Endothelial cell of umbilical vein (primary cell): ENCODE data around the gene DACT2. TPM values are rescaled to one million over a fixed set of nuclear protein-coding genes. Genes with fewer than 3 reads are reported as not detected.

Experiments
- BruUV-seq: library from RNA; stranded (reverse); fragments of 400-500 nt; replicated peaks from 2 replicates; lab custom pipeline; 2021; lab: Mats Ljungman, UMichigan
- CTCF ChIA-PET: fragments of 300-600, 350-600 bp; sonication (Branson Sonifier 250); formaldehyde crosslinking; loops from one replicate; lab custom pipeline; 2021; ENCODE audit warnings: antibody characterized with exemption, inconsistent platforms; lab: Charles Lee
- POLR2A ChIA-PET: fragments of 300-600, 350-600 bp; sonication (Branson Sonifier 250); formaldehyde crosslinking; loops from one replicate; lab custom pipeline; 2021; ENCODE audit warnings: antibody characterized with exemption, inconsistent platforms; lab: Charles Lee
- DNase-seq: peaks from one replicate; pipeline ENCODE4 v3.0.0-alpha.2; 2011; ENCODE audit warnings: low read depth, low spot score
- FAIRE-seq: peaks from 2 replicates; lab custom pipeline; 2011; peaks lifted over from hg19 to GRCh38; lab: Jason Lieb, UNC
- H2AFZ ChIP-seq: 2 replicates; pipeline ENCODE4 v1.6.0; 2012; ENCODE audit warnings: low read depth, low read length, control low read depth, inconsistent platforms
- H3K27ac ChIP-seq: 2 replicates; pipeline ENCODE4 v1.5.1; 2011; ENCODE audit warnings: low read depth, mild to moderate bottlenecking, control low read depth, low read length, moderate library complexity; ENCODE audit not compliant: insufficient read depth
- H3K27me3 ChIP-seq, 2 experiments: 2 replicates each; pipeline versions ENCODE4 v1.6.0 to v1.6.1; 2011; ENCODE audit warnings: low read length in 2 of 2, mixed read lengths in 1 of 2; ENCODE audit not compliant: control insufficient read depth in 2 of 2, insufficient read depth in 2 of 2
- H3K36me3 ChIP-seq, 2 experiments: 2 replicates in 1 of 2; 3 replicates in 1 of 2; pipeline ENCODE4 v1.5.1; 2011; ENCODE audit warnings: low read length in 2 of 2, mild to moderate bottlenecking in 1 of 2, moderate library complexity in 1 of 2; ENCODE audit not compliant: control insufficient read depth in 2 of 2, insufficient read depth in 2 of 2; ENCODE audit errors: extremely low read depth in 1 of 2
- H3K4me1 ChIP-seq: 3 replicates; pipeline ENCODE4 v1.5.1; 2011; ENCODE audit warnings: mild to moderate bottlenecking, low read length; ENCODE audit not compliant: control insufficient read depth, insufficient read depth; ENCODE audit errors: extremely low read depth
- H3K4me2 ChIP-seq: 2 replicates; pipeline ENCODE4 v1.6.1; 2011; ENCODE audit warnings: low read length, control low read depth, mixed read lengths; ENCODE audit not compliant: insufficient read depth
- H3K4me3 ChIP-seq, 3 experiments: fragments of 200-600 bp in 1 of 3; sonication (generic), shearing (Covaris generic) in 1 of 3; replicated peaks in 1 of 3; 2 replicates each; pipeline ENCODE4 v1.5.1; 2011 to 2016; ENCODE audit warnings: control low read depth in 3 of 3, low read length in 3 of 3, mild to moderate bottlenecking in 2 of 3, inconsistent platforms in 1 of 3, low read depth in 1 of 3, moderate library complexity in 1 of 3; ENCODE audit not compliant: insufficient read depth in 1 of 3
- H3K79me2 ChIP-seq: 2 replicates; pipeline ENCODE4 v1.6.0; 2012; ENCODE audit warnings: low read length, inconsistent platforms; ENCODE audit not compliant: control insufficient read depth, insufficient read depth
- H3K9ac ChIP-seq: replicated peaks from 2 replicates; pipeline ENCODE3; 2011; ENCODE audit warnings: low read length, control low read depth; ENCODE audit not compliant: insufficient read depth; ENCODE audit errors: extremely low read depth
- H3K9me1 ChIP-seq: replicated peaks from 3 replicates; pipeline ENCODE4 v1.6.0; 2011; ENCODE audit warnings: mild to moderate bottlenecking, low read length; ENCODE audit not compliant: control insufficient read depth, insufficient read depth; ENCODE audit errors: extremely low read depth
- H3K9me3 ChIP-seq: replicated peaks from 2 replicates; pipeline ENCODE4 v1.5.1; 2012; ENCODE audit warnings: low read length, inconsistent platforms; ENCODE audit not compliant: control insufficient read depth, insufficient read depth
- H4K20me1 ChIP-seq: replicated peaks from 2 replicates; pipeline ENCODE3; 2011; ENCODE audit warnings: mild to moderate bottlenecking, low read length; ENCODE audit not compliant: control insufficient read depth, insufficient read depth; ENCODE audit errors: extremely low read depth
- FOS ChIP-seq: IDR thresholded peaks from 2 replicates; pipeline ENCODE4 v1.6.1; 2011; ENCODE audit warnings: mild to moderate bottlenecking, low read length, moderate library complexity, borderline replicate concordance; ENCODE audit not compliant: insufficient read depth
- GATA2 ChIP-seq: IDR thresholded peaks from 2 replicates; pipeline ENCODE4 v1.7.0; 2011; ENCODE audit warnings: low read depth, mild to moderate bottlenecking, moderate library complexity, mixed read lengths, low read length; ENCODE audit not compliant: insufficient read length, insufficient read depth
- JUN ChIP-seq: IDR thresholded peaks from 2 replicates; pipeline ENCODE4 v1.6.1; 2011; ENCODE audit warnings: borderline replicate concordance, low read depth; ENCODE audit not compliant: insufficient read length, insufficient read depth
- MAX ChIP-seq: IDR thresholded peaks from 2 replicates; pipeline ENCODE4 v1.6.1; 2011; ENCODE audit not compliant: insufficient read depth, insufficient read length
- MYC ChIP-seq: IDR thresholded peaks from one replicate; pipeline ENCODE4 v1.6.1; 2011; ENCODE audit warnings: mild to moderate bottlenecking, low read depth, low read length
- dilution Hi-C: fragments of 300-500 bp; cut with MboI; formaldehyde crosslinking; loops from one replicate; pipeline ENCODE4 v1.15.0; 2019; ENCODE audit warnings: low sequenced_read_pairs; ENCODE audit not compliant: extremely low pct_ligation_motif_present
- intact Hi-C: fragments of 100-400 bp; cut with micrococcal nuclease; formaldehyde crosslinking; loops from one replicate; pipeline ENCODE4 v1.10.0; 2022
- polyA plus RNA-seq, 4 experiments: library from polyadenylated mRNA; depleted of rRNA in 3 of 4; stranded (reverse) in 3 of 4; unstranded in 1 of 4; fragments of >200 nt; gene quantifications; 2 replicates each; pipeline versions ENCODE4 v1.2.1 to v1.2.3, GENCODE V29; 2011 to 2012; ENCODE audit warnings: missing spikeins in 1 of 4
- total RNA-seq: library from RNA; stranded (reverse); gene quantifications from 2 replicates; pipeline ENCODE4 v1.2.3, GENCODE V29; 2021
- TF ChIP-seq, protein P1 (sequence below), 2 donors: IDR thresholded peaks; 1 replicate in 1 of 2; 2 replicates in 1 of 2; pipeline ENCODE4 v1.5.1; 2011; ENCODE audit warnings: low read length in 2 of 2, mild to moderate bottlenecking in 2 of 2, moderate library complexity in 2 of 2, control low read depth in 1 of 2, inconsistent platforms in 1 of 2, low read depth in 1 of 2; ENCODE audit not compliant: insufficient read depth in 1 of 2; ENCODE audit errors: extremely low read depth in 1 of 2

DACT2 gene
- total and polyA plus RNA-seq, 2 donors (not counting 3 experiments of a cell fraction or from before 2014, with no cell fraction given) = not detected

DNA sequence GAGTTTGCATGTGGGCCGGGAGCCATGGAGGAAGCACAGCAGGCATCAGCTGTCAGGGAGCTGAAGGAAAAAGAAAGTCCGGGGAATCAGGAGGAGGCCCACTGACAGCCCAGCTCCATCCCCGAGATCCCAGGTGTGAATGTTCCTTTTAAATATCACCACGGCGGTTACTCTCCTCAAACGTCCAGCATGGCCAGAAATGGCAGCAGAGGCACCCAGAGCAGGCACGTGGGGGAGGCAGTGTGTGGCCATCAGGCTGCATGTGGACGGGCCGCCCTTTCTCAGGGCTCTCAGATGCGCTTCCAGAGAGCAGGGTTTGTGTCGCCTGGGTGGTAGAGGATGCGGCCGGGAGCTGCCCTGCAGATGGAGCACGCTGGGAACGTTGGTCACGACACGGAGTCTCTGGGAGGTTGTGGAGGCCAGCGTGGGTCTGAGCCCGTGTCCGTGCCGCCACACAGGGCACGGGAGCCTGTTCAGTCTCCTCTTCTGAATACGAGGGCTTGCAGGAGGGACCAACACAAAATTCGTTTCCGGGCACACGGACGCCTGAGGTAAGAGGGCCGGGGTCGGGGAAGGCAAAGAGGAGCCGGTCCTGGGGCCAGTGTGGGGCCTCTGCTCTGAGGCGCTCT lies 45.3 kb upstream of the DACT2 start:
- TF ChIP-seq MYC (no peak), MAX (no peak), GATA2 (no peak), JUN (no peak), FOS (no peak)
- TF ChIP-seq, protein P1, sequence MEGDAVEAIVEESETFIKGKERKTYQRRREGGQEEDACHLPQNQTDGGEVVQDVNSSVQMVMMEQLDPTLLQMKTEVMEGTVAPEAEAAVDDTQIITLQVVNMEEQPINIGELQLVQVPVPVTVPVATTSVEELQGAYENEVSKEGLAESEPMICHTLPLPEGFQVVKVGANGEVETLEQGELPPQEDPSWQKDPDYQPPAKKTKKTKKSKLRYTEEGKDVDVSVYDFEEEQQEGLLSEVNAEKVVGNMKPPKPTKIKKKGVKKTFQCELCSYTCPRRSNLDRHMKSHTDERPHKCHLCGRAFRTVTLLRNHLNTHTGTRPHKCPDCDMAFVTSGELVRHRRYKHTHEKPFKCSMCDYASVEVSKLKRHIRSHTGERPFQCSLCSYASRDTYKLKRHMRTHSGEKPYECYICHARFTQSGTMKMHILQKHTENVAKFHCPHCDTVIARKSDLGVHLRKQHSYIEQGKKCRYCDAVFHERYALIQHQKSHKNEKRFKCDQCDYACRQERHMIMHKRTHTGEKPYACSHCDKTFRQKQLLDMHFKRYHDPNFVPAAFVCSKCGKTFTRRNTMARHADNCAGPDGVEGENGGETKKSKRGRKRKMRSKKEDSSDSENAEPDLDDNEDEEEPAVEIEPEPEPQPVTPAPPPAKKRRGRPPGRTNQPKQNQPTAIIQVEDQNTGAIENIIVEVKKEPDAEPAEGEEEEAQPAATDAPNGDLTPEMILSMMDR (IDR thresholded peaks at IDR 0.05; ENCODE audit: extremely low read depth in 1 of 2, insufficient read depth in 1 of 2, low read depth in 1 of 2, low read length in 2 of 2) = no peak
- Histone ChIP-seq H3K9me1 (no peaks in the 10 kb centered on the region), H3K36me3 (no peaks in the 10 kb centered on the region), H3K9ac (no peak overlapping the region), H3K4me1 (no peaks in the 10 kb centered on the region), H3K9me3 (no peaks in the 10 kb centered on the region), H3K79me2 (no peaks in the 10 kb centered on the region), H3K27me3 (no peaks in the 10 kb centered on the region), H2AFZ (no peak overlapping the region), H4K20me1 (no peaks in the 10 kb centered on the region), H3K4me3 (no peak overlapping the region), H3K27ac (no peak overlapping the region), H3K4me2 (no peak overlapping the region)
- dilution Hi-C loops = no loop called here
- POLR2A ChIA-PET = no interaction called here
- FAIRE-seq = no peak
- CTCF ChIA-PET = no interaction called here
- DNase-seq = no peak
- no TSS peak for BruUV-seq
- intact Hi-C loops = no loop called here
